Activated gamma-delta T cell treated with Interleukin-2 at 50 U/mL for 16 hours (primary cell): ENCODE data around the gene DSE.

Experiments used
- DNase-seq: peaks from one replicate; pipeline ENCODE4 v3.0.0-alpha.2; 2020

The DSE gene

DNA sequence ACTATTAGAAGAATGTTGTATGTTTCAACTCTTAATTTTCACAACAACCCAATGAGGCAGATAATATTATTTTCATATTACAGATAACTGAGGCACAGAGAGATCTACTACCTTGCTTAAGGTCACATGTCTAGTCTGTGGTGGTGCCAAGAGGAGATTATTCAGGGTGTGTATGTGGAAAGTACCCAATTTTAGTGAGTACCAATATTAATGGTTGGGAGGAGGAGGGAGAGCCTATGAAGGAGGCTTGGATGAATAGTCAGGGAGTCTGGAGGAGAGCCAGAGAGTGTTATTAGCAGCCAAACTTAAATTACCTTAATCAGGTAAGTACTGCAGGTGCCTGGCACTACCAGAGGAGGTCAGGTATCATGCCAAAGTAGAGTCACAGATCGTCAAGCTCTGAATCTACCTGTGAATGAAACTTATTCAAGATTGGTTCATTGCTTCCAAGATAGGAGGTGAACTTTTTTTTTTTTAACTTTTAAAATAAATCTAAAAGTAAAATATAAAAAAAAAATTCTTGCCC, 79.5 kb downstream of the DSE start:
- DNase-seq, result no peak

DNA sequence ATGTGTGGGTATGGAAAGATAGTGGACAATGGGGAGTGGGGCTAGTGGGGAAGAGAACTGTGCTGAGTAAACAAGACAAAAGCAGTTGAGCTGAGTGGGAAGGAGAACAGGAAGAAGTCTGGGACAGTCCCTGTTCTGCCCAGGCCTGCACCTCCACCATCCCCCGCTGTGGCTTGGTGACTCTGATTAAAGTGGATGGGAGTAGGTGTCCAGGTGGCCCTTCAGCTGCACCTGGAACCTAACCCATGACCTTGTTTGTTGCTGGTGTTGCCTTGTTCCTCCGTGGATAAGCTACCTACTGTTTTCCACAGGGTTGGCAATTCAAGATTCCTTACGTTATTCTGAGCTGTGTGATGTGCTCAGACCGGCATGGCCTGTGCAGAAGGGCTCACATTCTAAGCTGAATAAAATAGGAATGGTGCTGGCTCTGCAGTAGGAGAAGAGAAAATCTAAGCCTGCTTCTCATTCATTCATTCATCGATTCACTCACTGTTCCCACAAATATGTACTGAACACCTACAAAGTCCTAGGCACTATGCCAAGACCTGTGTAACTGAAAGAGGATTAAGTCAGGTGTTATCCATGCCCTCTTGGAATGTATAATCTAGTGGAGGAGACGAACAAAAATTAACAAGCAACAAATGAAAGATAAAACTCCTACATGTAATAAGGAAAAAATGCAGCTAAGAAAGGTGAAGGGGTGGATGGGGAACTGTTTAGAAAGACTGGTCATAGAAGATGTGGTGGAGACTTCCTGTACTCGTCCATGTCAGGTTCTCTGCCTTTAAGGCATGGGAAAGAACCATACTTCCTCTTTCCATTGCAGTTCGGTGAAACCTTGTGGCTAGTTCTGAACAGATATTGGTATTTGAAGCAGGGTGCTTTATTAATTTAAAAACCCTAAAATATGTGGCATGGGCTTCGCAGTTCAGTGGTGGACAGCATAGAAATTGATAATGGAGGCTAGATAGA, 80.3 kb downstream of the DSE start:
- no peak for DNase-seq

DNA sequence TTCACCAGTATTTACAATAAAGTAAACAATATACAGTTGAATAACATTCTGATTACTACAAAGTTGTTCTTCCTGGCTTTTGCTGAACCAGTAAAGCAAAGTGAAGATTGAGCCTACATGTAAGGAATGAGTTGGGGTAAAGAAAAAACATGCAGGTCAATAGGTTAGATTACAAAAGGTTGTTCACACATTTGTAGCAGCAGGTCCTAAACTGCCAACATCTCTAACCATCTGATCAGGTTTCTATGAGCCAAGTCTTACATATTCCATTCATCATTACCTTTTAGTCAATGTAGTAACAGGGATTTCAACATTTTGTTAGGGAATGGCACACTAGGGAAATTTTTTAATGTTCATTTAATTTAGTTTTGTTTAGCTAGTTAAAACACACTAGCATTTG, 81.2 kb downstream of the DSE start:
- no peak for DNase-seq

DNA sequence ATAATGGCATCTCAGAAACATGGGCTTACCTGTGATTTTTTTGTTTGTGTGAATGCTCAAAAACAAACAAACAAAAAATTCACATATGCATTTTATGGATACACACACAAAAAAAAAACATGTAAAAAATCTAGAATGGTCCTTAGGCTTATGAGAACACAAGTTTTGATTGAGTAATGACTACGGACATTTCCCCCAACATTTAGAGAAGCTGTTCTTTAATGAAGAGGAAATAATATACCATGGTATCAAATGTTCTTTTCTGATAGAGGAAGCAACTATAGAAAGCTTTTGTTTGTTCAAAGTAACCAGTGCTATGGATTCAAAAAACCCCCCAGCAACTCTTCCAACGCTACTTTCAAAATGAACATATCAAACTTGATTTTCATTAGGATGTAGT, 81.8 kb downstream of the DSE start:
- no peak for DNase-seq

DNA sequence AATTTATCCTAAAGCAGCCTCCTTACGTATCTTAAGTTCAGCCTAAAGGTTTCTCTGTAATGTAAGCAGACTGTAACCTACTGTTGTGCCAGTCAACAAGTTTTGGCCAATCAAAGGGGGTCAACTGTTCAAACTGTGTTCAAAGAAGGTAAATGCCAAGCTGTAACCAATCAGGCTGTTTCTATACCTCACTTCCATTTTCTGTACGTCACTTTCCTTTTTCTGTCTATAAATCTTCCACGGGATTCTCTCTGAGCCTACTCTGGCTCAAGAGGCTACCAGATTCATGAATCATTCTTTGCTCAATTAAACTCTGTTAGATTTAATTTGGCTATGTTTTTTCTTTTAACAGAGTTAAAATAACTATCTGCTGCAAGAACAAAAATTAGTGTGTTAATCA, 85.4 kb downstream of the DSE start:
- no peak for DNase-seq

DNA sequence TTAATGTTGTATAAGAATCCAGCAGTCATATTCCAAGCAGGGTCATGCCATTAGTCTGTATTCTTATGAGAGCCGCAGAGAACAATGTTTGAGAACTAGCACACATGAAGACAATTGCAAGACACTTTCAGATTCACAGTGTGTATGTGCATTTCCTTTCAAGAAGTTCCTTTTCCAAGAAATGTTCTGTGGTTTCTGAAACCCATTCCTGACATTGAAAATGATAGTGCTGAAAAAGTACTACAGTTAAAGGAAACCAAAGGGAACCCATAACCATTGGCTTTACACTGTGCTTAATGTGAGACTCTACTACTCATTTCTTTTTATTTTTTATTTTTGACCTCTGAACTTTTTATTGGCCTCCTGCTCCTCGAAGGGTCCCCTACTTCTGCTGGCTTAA, 86.2 kb downstream of the DSE start:
- no peak for DNase-seq

DNA sequence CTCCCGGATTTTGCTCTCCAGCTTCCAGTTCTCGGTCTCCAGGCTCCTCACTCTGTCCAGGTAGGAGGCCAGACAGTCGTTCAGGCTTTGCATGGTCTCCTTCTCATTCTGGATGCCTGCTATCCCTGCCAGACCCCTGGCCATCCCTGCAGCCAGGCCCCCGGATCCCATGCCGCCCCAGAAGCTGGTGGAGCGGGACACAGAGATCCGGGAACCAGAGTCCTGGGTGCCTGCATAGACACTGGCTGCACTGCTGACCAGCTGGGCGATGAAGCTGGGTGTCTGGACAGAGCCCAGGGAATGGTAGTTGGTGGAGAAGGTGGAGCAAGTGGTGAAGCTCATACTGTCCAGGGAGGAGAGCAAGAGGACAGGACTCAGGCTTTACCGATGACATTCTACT, 87.5 kb downstream of the DSE start:
- no peak for DNase-seq

DNA sequence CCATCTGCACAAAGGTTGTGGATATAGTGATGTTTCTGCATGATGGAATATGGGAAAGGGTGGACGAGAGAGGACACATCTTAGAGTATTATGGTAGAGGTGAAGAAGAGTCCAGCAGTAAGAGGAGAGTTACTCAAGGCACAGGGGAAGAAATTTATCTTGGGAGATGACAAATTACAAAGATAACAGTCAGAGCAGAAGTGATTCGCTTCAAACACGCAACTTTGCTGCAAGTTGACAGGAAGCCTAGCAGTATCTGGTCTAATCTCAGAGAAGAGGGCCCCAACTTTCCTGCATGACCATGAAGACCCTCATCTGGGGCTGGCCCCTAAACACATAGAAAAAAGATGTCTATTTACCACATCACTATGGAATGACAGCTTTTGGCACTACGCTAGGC, 89.2 kb downstream of the DSE start:
- DNase-seq, result no peak

DNA sequence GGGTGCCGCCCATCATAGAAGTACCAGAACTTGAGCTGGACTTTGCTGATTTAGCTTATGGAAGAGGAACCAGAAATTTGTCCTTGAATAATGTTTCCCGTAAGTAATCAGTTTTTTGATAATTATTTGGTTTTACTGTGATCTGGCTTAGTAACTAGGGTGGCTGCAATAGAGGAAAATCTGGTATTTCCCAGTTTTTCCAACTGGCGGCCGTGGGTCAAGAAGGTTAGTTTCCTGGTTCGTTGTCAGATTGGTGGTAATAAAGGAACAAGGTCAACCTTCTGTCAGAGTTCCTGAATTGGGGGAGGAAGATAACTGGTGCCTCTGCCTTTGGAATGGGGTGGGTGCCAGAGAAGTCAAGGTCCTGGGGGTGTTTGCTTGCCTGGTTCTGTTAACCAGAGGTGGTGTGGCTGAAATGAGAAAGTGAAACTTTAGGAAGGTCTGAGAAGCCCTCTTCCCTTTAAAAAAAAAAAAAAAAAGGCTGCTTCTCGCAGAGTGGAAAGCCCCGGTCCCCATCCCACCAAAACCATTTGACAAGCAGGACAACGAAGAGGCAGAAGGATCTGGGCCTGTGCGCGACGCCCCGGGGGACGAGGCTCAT, 90.7 kb downstream of the DSE start, which contains the start of gene CALHM6:
TSS of gene CALHM6 (plus strand) at position 45 of the 601 bp plus-strand sequence. CDS start at position 600, 555 bp downstream.
- no peak for DNase-seq

DNA sequence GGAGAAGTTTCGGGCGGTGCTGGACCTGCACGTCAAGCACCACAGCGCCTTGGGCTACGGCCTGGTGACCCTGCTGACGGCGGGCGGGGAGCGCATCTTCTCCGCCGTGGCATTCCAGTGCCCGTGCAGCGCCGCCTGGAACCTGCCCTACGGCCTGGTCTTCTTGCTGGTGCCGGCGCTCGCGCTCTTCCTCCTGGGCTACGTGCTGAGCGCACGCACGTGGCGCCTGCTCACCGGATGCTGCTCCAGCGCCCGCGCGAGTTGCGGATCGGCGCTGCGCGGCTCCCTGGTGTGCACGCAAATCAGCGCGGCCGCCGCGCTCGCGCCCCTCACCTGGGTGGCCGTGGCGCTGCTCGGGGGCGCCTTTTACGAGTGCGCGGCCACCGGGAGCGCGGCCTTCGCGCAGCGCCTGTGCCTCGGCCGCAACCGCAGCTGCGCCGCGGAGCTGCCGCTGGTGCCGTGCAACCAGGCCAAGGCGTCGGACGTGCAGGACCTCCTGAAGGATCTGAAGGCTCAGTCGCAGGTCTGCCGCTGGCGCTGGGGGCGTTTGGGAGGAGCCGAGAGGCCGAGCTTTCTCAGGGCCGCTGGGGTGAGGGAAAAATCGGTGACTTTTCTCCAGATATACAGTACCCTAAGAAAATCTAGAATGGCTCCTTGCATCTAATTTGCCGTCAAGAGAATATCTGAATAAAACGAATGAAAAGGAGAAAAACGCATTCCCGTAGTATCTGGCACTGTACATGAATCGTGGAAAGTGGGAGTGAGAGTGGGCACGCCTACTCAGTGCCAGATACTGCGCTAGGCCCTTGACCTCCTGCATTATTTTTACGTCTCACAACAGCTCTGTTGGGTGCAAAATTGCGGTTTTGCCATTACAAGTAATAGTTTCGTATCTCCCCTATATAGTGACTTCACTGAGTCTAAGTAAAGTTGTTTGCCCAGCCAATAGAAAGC, 91.5 kb downstream of the DSE start:
- DNase-seq, result peak; percentile 52

DNA sequence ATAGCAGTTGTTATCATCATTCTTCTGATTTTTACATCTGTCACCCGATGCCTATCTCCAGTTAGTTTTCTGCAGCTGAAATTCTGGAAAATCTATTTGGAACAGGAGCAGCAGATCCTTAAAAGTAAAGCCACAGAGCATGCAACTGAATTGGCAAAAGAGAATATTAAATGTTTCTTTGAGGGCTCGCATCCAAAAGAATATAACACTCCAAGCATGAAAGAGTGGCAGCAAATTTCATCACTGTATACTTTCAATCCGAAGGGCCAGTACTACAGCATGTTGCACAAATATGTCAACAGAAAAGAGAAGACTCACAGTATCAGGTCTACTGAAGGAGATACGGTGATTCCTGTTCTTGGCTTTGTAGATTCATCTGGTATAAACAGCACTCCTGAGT, 92.6 kb downstream of the DSE start:
- no peak for DNase-seq

DNA sequence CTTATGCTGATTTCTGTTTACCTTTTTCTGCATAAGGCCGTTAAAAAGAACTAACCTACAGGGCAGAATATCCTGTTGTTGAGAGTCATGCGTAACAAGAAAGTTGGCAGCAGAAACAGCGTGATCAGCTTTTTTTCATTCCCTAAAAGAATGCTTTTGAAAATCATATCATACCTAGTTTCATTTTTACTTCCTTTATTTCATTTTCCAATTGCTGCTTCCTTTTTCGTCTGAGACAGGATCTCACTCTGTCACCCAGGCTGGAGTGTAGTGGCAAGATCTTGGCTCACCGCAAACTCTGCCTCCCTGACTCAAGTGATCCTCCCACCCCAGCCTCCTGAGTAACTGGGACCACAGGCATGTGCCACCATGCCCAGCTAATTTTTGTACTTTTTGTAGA, 94.5 kb downstream of the DSE start:
- DNase-seq, result no peak

DNA sequence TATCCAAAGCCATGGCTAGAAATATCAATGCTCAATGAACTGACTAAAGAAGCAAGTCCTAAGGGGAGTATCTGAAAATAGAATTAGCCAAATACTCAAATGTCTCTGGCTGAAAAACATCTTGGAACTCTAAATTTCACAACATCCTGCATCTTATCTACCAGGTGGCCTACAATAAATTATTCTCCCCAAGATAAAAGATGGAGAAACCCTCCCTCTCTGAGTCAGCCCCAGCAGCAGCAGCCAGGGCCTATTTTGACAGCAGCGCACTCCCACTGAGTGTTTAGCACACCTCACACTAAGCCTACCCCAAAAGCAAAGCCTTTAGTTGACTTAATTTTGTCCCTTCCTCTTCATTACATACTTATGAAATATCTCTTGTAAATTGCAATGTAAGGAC, 96.3 kb downstream of the DSE start:
- DNase-seq, result no peak

DNA sequence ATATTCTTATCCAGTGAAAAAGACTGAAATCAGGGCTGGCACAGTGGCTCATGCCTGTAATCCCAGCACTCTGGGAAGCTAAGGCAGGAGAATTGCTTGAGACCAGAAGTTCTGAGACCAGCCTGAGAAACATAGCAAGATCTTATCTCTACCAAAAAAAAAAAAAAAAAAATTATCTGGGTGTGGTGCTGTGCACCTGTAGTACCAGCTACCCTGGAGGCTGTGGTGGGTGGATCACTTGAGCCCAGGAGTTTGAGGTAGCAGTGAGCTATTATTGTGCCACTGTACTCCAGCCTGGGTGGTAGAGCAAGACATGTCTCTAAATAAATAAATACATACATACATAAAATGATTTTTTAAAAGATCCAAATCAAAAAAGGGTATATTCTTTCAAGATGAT, 96.8 kb downstream of the DSE start:
- DNase-seq, result no peak

DNA sequence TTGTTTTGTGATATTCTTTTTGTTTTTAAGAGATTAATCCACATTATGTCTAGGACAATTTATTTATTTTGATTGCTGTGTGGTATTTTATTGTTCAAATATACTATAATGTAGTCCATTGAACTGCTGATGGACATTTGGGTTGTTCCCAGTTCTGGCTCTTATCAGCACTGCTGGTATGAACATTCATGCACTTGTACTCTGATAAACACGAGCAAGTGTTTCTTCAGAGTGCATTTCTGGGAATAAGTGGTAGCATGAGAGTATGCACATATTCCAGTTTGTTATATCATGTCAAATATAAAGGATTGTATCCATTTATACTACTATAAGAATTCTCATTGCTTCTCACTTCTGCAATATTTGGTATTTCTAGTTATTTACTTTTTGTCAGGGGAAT, 97.5 kb downstream of the DSE start:
- DNase-seq, result no peak

DNA sequence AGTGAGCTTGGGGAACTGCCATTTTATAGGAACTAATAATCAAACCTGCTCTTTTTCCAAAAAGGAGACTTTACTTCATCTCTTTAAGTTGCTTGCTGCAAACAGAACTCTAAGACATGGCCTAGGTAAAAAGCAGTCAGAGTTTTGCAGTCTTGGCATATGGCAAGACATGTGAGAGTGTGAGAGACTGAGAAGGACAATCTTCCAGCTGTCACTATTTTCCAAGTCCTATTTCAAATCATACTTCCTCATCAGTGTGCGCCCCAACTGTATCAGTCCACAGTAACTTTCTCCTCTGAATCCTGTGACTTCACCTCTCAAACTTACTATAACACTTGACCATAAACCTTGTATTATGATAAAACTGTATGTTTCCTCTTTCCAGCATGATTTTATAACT, 100.8 kb downstream of the DSE start:
- no peak for DNase-seq

DNA sequence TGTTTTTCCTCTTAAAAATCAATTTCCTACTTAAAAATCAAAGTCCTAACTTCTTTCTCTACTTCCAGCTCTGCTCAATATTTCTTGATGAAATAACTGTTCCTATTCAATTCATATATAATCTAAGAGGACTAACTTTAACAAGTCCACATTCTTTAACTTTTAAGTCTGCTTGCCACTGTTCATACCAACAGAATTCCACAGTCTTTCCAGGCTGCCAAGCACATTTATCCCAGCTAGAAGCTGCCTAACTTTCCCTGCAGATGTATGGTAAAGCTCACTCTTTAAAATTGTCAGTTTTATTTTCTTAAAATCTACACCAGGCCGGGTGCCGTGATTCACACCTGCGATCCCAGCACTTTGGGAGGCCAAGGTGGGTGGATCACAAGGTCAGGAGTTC, 102.0 kb downstream of the DSE start:
- DNase-seq, result no peak

DNA sequence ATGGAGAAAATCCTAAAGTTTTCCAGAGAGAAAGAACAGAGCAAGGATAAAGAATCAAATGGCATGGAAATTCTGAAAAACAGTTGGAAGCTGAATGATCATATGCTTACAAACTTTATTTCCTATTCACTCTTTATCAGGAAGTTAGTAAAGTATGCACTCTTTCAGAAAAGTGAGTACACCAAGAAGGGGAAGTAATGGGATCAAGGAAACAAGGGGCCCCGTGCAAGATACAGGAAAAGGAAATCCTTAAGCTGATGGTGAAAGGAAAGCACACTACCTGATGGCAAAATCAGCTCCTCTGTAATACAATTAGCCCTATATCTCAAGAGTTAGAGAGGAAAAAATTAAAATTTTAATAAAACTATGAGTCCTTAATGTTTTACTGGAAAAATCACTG, 104.4 kb downstream of the DSE start:
- DNase-seq, result no peak

DNA sequence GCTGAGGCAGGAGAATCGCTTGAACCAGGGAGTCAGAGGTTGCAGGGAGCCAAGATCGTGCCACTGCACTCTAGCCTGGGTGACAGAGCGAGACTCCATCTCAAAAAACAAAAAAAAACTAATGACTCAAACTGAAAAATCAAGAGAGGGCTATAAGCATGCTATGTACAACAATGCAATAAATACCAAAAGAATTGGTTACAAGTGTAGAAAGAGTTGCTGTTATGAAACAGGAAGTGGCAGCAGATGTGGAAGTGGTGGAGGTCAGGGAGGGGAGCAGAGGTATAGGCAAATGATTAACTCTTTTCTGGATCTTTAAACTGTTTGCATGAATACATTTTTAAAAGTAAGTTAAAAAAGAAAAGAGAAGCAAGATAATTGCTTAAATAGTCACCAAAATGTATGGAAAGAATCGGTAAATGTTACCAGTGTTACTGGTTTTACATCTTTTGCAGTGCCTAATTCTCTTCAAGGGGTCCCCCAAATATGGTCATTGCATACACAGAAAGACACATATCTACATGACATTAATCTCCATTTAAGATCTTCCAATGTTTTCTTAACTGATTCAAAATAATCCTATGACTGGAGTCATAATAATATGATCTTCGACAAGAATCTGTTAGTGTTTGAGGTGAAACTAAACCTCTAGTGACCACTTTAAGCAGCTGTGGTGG, 105.4 kb downstream of the DSE start:
- peak; percentile 24 for DNase-seq

DNA sequence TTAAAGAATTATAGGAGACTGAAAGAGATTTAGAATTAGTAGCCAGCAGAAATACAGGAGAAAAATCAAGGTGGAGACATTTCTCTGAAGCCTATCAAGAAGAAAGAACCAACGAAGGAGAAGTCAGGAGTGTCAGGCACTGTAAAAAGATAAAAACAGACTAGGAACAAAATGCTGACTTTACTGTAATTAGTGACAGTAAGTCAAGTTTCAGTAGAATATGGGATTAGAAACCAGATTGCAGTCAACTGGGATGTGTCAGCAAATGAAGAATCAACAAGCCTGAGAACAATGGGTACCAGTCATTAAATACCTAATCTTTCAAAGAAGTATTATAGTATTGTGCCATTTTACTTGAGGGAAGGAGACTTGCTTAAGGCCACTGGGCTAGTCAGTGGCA, 112.0 kb downstream of the DSE start:
- no peak for DNase-seq

DNA sequence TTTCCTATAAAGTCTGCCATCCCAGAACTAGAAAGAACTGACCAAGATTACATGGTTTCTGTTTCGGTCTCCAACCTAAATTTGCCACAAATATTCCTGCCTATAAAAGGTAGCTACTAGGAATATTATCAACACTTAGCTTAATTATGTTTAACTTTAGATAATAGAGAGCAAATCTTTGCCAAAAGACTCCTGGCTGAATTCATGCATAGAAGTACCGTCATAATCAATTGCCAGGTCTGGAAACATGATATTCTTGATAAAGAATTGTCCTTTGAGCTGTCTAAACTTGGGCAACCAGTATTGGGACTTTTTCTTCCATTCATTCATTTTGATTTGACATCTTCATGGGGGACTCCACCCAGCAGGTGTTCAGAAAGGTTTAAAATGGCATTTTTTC, 112.9 kb downstream of the DSE start:
- DNase-seq, result no peak

DNA sequence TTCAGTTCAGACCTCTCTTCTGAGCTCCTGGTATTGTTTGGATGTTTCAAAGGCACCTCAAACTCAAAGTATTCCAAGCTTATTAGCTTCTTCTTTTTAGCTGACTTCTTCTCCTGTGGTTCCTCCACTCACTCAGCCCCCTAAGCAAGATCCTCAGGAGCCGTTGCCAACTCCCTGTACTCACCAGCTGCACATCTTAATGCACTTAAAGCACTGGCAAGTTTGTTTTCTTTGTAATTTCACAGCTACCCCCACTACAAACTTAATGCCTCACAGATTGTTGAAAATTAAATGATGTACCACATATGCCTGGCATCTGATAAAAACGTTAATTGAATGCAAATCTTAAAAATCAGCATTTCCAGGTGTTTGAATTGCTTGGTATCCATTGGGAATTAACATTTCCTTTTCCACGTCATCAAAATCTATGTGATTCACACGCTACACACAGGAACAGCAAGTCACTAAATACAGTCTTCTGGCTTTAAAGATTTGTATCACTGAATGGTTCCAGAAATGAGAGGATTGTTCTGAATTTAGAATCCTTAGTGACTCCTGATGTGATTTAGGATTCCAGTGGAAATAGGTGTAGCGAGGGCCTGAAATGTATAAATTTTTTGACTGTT, 114.9 kb downstream of the DSE start:
- DNase-seq, result no peak
